ENCODE results near the gene ATP1A2.

Gene ATP1A2

DNA sequence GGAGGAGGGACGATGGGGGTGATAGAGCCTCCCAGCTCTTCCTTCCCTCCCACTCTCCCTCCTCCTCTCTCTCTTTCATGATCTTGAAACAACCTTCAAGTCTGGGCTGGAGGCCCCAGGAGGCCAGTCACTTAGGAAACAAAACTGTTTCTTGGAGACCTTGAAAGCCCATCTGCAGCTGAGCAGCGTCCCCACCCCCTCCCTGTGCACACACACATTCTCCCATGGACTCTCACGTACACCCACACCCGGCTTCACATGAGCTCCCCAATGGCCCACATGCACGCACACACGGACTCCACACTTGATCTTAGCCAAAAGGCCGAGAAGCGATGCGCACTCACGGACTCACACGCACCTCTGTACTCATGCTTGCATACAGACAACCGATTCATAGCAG is 3.2 kb upstream of the ATP1A2 start:
- Histone ChIP-seq H3K27ac (peak overlapping the region in 1 of 2 donors; percentile 91), H3K4me3 (no peak overlapping the region)
- TF ChIP-seq, protein P1, sequence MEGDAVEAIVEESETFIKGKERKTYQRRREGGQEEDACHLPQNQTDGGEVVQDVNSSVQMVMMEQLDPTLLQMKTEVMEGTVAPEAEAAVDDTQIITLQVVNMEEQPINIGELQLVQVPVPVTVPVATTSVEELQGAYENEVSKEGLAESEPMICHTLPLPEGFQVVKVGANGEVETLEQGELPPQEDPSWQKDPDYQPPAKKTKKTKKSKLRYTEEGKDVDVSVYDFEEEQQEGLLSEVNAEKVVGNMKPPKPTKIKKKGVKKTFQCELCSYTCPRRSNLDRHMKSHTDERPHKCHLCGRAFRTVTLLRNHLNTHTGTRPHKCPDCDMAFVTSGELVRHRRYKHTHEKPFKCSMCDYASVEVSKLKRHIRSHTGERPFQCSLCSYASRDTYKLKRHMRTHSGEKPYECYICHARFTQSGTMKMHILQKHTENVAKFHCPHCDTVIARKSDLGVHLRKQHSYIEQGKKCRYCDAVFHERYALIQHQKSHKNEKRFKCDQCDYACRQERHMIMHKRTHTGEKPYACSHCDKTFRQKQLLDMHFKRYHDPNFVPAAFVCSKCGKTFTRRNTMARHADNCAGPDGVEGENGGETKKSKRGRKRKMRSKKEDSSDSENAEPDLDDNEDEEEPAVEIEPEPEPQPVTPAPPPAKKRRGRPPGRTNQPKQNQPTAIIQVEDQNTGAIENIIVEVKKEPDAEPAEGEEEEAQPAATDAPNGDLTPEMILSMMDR (IDR thresholded peaks at IDR 0.05): no peak
- DNase-seq (ENCODE audit: low spot score): no peak

DNA sequence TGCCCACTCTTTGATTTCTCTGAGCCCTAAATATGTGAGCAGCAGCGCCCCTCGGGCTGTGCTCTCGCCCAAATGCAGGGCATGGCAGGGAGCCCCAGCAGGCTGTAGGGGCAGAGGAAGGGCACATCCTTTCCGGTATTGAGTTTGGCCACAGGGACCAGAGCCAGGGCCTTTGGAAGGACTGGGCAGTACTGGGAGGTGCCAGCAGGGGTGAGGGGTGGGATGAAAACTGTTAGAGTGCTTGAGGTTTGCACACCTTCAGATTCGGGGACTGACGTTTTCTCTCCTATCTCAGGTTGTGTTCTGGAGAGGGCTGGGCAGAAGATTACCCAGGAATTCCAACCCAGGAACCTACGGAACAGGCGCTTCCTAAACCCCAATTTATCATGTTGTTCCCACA is 2.2 kb upstream of the ATP1A2 start:
- Histone ChIP-seq H3K4me3 (no peak overlapping the region), H3K27ac (peak overlapping the region; percentile 64 to 91)
- DNase-seq (ENCODE audit: low spot score): no peak
- TF ChIP-seq, protein P1 (IDR thresholded peaks at IDR 0.05): no peak

DNA sequence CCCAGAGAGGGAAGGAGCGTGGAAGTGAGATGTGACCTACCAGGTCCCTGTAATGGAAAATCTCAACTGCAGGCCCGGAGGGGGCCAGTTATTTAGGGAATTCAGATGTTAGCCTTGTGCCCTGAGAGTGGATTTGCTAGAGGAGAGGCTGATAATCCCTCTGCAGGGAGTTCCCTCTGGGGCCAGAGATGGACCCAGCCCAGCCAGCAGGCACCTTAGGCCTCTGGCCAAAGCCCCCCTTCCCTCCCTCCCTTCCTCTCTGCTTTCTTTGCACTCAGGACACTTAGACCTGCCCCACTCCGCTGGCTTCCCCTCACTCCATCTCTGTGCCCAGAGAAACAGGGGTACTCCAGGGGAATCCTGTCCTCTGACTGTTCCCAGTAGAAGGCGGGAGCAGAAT is 1.5 kb upstream of the ATP1A2 start:
- TF ChIP-seq, protein P1 (IDR thresholded peaks at IDR 0.05): no peak
- DNase-seq (ENCODE audit: low spot score): no peak
- H3K4me3 ChIP-seq: no peak overlapping the region
- peak overlapping the region; percentile 64 to 91 for H3K27ac ChIP-seq

DNA sequence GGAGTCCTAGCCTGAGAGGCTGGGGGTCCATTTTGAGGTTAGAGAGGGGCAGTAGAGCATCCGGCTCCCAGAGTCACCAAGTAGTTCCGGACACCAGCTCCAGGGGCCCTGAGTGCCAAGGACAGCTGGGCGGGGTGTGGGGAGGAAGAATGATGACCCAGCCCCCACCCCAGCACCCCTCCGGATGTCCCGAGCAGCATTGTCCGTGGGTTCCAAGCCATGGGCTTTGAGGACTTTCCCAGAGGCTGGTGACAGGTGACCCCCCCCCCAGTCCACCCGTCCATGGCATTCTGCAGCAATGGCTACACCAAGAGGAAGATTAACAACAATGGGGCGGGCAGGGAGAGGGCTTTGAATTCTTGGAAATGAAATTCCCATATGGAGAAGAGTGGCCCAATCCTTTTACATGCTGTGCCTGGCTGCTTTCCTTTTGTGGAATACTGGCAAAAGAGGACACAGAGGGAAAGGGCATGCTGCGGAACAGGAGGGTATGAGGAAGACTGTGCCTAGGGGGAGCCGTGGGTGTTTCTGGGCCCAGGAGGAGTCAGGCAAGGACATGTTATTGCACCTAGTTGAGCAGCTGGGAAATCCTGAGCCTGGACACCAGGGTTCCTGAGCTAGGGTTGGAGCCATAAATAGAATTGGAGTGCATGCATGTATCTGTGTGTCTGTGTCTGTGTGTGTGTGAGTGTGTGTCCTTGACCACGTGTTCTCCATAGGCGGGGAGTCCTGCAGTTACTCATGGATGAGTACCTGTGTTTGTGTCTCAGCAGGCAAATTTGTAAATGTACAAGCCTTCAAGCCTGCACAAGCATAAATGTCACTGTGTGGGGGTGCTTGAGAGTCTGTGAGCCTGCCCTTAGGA is 956 bp downstream of the ATP1A2 start:
- no peak for DNase-seq (ENCODE audit: low spot score)
- TF ChIP-seq, protein P1 (IDR thresholded peaks at IDR 0.05): no peak
- H3K27ac ChIP-seq: peak overlapping the region; percentile 77 to 91
- H3K4me3 ChIP-seq: peak overlapping the region; percentile 66

DNA sequence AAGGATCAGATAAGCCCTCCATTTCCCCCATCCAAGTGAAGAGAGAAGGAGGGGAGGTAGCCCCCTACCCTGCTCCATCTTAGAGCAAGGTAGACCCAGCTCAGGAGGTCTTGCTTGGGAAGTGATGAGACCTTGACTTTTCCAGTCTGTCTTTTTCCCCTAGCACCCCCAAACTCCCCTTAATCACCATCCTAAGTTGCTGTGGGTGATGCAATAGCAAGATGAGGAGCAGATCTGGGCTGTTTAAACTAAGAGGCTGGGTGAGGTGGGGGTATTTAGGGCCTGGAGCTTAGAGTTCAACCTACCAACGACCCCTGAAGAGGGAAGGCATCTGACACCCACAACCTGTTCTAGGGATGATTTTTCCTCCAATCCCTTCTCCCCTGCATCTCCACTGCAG is 1.7 kb downstream of the ATP1A2 start:
- Histone ChIP-seq H3K27ac (peak overlapping the region; percentile 77 to 91), H3K4me3 (peak overlapping the region; percentile 66)
- TF ChIP-seq, protein P1 (IDR thresholded peaks at IDR 0.05): no peak
- no peak for DNase-seq (ENCODE audit: low spot score)

DNA sequence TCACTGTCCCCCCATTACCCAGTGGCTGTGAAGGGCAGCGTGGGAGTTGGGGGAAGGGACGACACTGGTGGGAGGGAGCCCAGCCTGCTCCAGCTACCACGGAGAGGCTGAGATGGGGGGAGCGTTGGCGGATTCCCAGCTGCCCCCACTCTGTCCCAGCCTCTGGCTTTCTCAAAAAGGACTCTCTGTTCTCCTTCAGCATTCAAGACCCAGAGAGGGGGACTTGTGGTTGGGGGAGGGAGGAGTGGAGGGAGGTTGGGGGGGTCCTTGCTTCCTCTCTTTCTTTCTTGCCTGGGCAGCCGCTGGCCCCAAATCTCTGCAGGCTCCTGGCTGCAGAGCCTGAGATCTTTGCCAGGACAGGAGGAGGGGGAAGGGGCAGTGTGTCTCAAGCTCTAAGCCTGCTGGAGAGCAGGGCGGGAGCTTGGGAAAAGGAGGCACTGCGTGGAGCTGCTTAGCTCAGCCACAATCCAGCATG is 2.2 kb downstream of the ATP1A2 start:
- TF ChIP-seq, protein P1 (IDR thresholded peaks at IDR 0.05): no peak
- DNase-seq (ENCODE audit: low spot score): no peak
- H3K4me3 ChIP-seq: peak overlapping the region; percentile 66
- H3K27ac ChIP-seq: peak overlapping the region; percentile 77 to 91

DNA sequence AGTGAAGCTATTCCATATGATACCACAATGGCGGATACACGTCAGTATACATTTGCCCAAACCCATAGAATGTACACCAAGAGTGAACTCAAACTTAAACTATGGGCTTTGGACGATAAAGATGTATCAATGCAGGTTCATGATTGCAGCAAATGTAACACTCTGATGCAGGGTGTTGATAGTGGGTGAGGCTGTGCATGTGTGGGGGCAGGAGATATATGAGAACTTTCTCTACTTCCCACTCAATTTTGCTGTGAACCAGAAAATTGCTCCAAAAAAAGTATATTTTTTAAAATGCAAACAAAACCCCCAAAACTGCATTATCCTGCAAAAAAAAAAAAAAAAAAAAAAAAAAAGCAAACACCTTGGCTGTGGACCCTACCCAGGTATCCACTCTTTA is 3.4 kb downstream of the ATP1A2 start:
- TF ChIP-seq, protein P1 (IDR thresholded peaks at IDR 0.05): no peak
- Histone ChIP-seq H3K27ac (peak overlapping the region in 1 of 2 donors; percentile 91), H3K4me3 (peak overlapping the region; percentile 66)
- no peak for DNase-seq (ENCODE audit: low spot score)
